ENCODE results near the gene KIAA0319L.

GRCh38 chr1:35488336-35488735 is 68.9 kb downstream of the KIAA0319L start:
- no peak for TF ChIP-seq CTCF (IDR thresholded peaks at IDR 0.05)
- TF ChIP-seq POLR2A (IDR thresholded peaks at IDR 0.05): no peak
- no peak for TF ChIP-seq EP300 (IDR thresholded peaks at IDR 0.05; ENCODE audit: low read depth)
- no peak for TF ChIP-seq POLR2AphosphoS5 (IDR thresholded peaks at IDR 0.05)

Measured in transverse colon (tissue), 4 donors.